Fibroblast of skin of scalp (primary cell): Measurements from ENCODE around the gene P4HA1.

Experiments used
- DNase-seq: peaks from one replicate; pipeline ENCODE4 v3.0.0-alpha.2; 2013

The P4HA1 gene

GRCh38 chr10:73093922-73094850 lies 2.5 kb downstream of the P4HA1 start:
- DNase-seq, result peak; percentile 29

- no peak for DNase-seq
Observed at GRCh38 chr10:73092830-73093229, 3.8 kb downstream of the P4HA1 start.

GRCh38 chr10:73088304-73088703 lies 8.4 kb downstream of the P4HA1 start:
- DNase-seq, result no peak

GRCh38 chr10:73086816-73087215 lies 9.8 kb downstream of the P4HA1 start:
- no peak for DNase-seq

- DNase-seq, result no peak
Observed at GRCh38 chr10:73084209-73084608, 12.5 kb downstream of the P4HA1 start.

- peak; percentile 20 for DNase-seq
Observed at GRCh38 chr10:73083221-73083620, 13.4 kb downstream of the P4HA1 start.

- DNase-seq, result no peak
Observed at GRCh38 chr10:73079779-73080541, 16.7 kb downstream of the P4HA1 start.

GRCh38 chr10:73076360-73077183 lies 20.1 kb downstream of the P4HA1 start:
- peak; percentile 63 for DNase-seq

GRCh38 chr10:73075829-73076228 lies 20.8 kb downstream of the P4HA1 start:
- DNase-seq, result no peak

GRCh38 chr10:73073627-73074026 lies 23.0 kb downstream of the P4HA1 start:
- DNase-seq, result no peak

GRCh38 chr10:73065441-73065840 lies 31.2 kb downstream of the P4HA1 start:
- peak; percentile 29 for DNase-seq

- DNase-seq, result no peak
Observed at GRCh38 chr10:73061743-73062142, 34.9 kb downstream of the P4HA1 start.

- peak; percentile 16 for DNase-seq
Observed at GRCh38 chr10:73060738-73061635, 35.7 kb downstream of the P4HA1 start.

- no peak for DNase-seq
Observed at GRCh38 chr10:73060173-73060572, 36.5 kb downstream of the P4HA1 start.

GRCh38 chr10:73058057-73058591 lies 38.5 kb downstream of the P4HA1 start:
- no peak for DNase-seq

GRCh38 chr10:73054286-73054685 lies 42.4 kb downstream of the P4HA1 start:
- DNase-seq, result no peak

GRCh38 chr10:73053275-73053674 lies 43.4 kb downstream of the P4HA1 start:
- no peak for DNase-seq

GRCh38 chr10:73044378-73045285 lies 52.0 kb downstream of the P4HA1 start:
- DNase-seq, result peak; percentile 76

GRCh38 chr10:73043766-73044377 lies 52.8 kb downstream of the P4HA1 start:
- DNase-seq, result no peak

- DNase-seq, result no peak
Observed at GRCh38 chr10:73043319-73043718, 53.3 kb downstream of the P4HA1 start.
